Cardiac muscle cell (in vitro differentiated cells and primary cell): ENCODE results near the gene CYCS. TPM values are rescaled to one million over a fixed set of nuclear protein-coding genes. Genes with fewer than 3 reads are reported as not detected.
"Not testable (repeated sequence)": the region's sequence is repeated elsewhere in the genome, so short reads cannot be mapped to it uniquely, and the experiment has no call there.

Experiments used
- DNase-seq, 2 donors: peaks; one replicate each; pipeline versions ENCODE4 v3.0.0 to v3.0.0-alpha.2; 2010 to 2017; ENCODE audit warnings: low read depth in 1 of 2, low spot score in 1 of 2
- H3K27ac ChIP-seq: fragments of 200-600 bp; sonication (generic); 2 replicates; pipeline ENCODE4 v1.5.1; 2016
- H3K27me3 ChIP-seq: fragments of 200-600 bp; sonication (generic); 2 replicates; pipeline ENCODE4 v1.6.0; 2016; ENCODE audit warnings: control low read depth
- H3K36me3 ChIP-seq: fragments of 200-600 bp; sonication (generic); 2 replicates; pipeline ENCODE4 v1.5.1; 2016; ENCODE audit warnings: control low read depth
- H3K4me1 ChIP-seq: fragments of 200-600 bp; sonication (generic); 2 replicates; pipeline ENCODE4 v1.8.1; 2017; ENCODE audit warnings: low read depth, mild to moderate bottlenecking, mixed run types
- H3K4me3 ChIP-seq: fragments of 200-600 bp; sonication (generic); 2 replicates; pipeline ENCODE4 v1.5.1; 2016; ENCODE audit warnings: mild to moderate bottlenecking
- H3K9me3 ChIP-seq: fragments of 200-600 bp; sonication (generic); 2 replicates; pipeline ENCODE4 v1.5.1; 2017; ENCODE audit warnings: low read depth, mild to moderate bottlenecking, control low read depth
- CTCF ChIP-seq: IDR thresholded peaks from 2 replicates; pipeline ENCODE4 v1.5.1; 2012; ENCODE audit warnings: low read depth, mild to moderate bottlenecking, low read length
- polyA plus RNA-seq: library from polyadenylated mRNA; unstranded; fragments of >200 nt; fragmentation: Nextera tagmentation; extraction: Ambion mirVana; gene quantifications from 2 replicates; pipeline ENCODE4 v1.2.1, GENCODE V29; 2016
- total RNA-seq: library from RNA; depleted of rRNA; stranded (reverse); fragments of >200 nt; gene quantifications from 2 replicates; pipeline ENCODE4 v1.2.3, GENCODE V29; 2016

The CYCS gene
- total and polyA plus RNA-seq, 2 experiments from 2014 or later: 38.7 to 489 TPM

- Histone ChIP-seq H3K27ac (no peak overlapping the region), H3K4me3 (no peak overlapping the region), H3K27me3 (no peaks in the 10 kb centered on the region), H3K36me3 (no peaks in the 10 kb centered on the region), H3K9me3 (no peaks in the 10 kb centered on the region), H3K4me1 (peaks cover 10% of the 10 kb centered on the region)
- TF ChIP-seq CTCF: no peak
- DNase-seq: no peak
Observed at GRCh38 chr7:25091779-25092178, 33.3 kb downstream of the CYCS start.

GRCh38 chr7:25091176-25091575, 33.9 kb downstream of the CYCS start:
- H3K4me1 ChIP-seq: peaks cover 10% of the 10 kb centered on the region
- no peaks in the 10 kb centered on the region for H3K36me3 ChIP-seq
- TF ChIP-seq CTCF: no peak
- no peak overlapping the region for H3K4me3 ChIP-seq
- no peak overlapping the region for H3K27ac ChIP-seq
- no peak for DNase-seq
- no peaks in the 10 kb centered on the region for H3K27me3 ChIP-seq
- H3K9me3 ChIP-seq: no peaks in the 10 kb centered on the region

GRCh38 chr7:25090374-25090773, 34.7 kb downstream of the CYCS start:
- Histone ChIP-seq H3K27me3 (no peaks in the 10 kb centered on the region), H3K9me3 (no peaks in the 10 kb centered on the region), H3K36me3 (no peaks in the 10 kb centered on the region), H3K27ac (no peak overlapping the region), H3K4me1 (peaks cover 10% of the 10 kb centered on the region), H3K4me3 (no peak overlapping the region)
- TF ChIP-seq CTCF: no peak
- DNase-seq: no peak

GRCh38 chr7:25087855-25088254, 37.2 kb downstream of the CYCS start:
- TF ChIP-seq CTCF: no peak
- no peak overlapping the region for H3K27ac ChIP-seq
- no peak overlapping the region for H3K4me3 ChIP-seq
- H3K9me3 ChIP-seq: no peaks in the 10 kb centered on the region
- H3K4me1 ChIP-seq: peaks cover 10% of the 10 kb centered on the region
- H3K27me3 ChIP-seq: no peaks in the 10 kb centered on the region
- no peak for DNase-seq
- H3K36me3 ChIP-seq: no peaks in the 10 kb centered on the region

GRCh38 chr7:25084821-25085220, 40.2 kb downstream of the CYCS start:
- Histone ChIP-seq H3K27ac (no peak overlapping the region), H3K9me3 (no peaks in the 10 kb centered on the region), H3K36me3 (no peaks in the 10 kb centered on the region), H3K4me3 (no peak overlapping the region), H3K27me3 (no peaks in the 10 kb centered on the region), H3K4me1 (no peaks in the 10 kb centered on the region)
- no peak for DNase-seq
- TF ChIP-seq CTCF: no peak

- Histone ChIP-seq H3K9me3 (no peaks in the 10 kb centered on the region), H3K27me3 (no peaks in the 10 kb centered on the region), H3K36me3 (no peaks in the 10 kb centered on the region), H3K4me3 (no peak overlapping the region), H3K27ac (no peak overlapping the region), H3K4me1 (no peaks in the 10 kb centered on the region)
- DNase-seq: no peak
- TF ChIP-seq CTCF: no peak
Observed at GRCh38 chr7:25083201-25083600, 41.9 kb downstream of the CYCS start.

GRCh38 chr7:25082041-25082440, 43.0 kb downstream of the CYCS start:
- H3K27ac ChIP-seq, H3K27me3 ChIP-seq, H3K4me1 ChIP-seq, H3K9me3 ChIP-seq, H3K36me3 ChIP-seq, H3K4me3 ChIP-seq, DNase-seq: not testable (repeated sequence)
